GM13976 (cell line): ENCODE results near the gene ZNF205.
"Not testable (repeated sequence)": the region's sequence is repeated elsewhere in the genome, so short reads cannot be mapped to it uniquely, and the experiment has no call there.

Experiments used
- DNase-seq: peaks from one replicate; pipeline ENCODE4 v3.0.0; 2012; ENCODE audit warnings: low spot score
- CTCF ChIP-seq: IDR thresholded peaks from 2 replicates; pipeline ENCODE4 v1.5.1; 2012; ENCODE audit warnings: borderline replicate concordance, mild to moderate bottlenecking; ENCODE audit not compliant: insufficient read depth; ENCODE audit errors: extremely low read depth, missing control alignments, control extremely low read depth
- in situ Hi-C: fragments of 300-500 bp; cut with MboI; formaldehyde crosslinking; loops from one replicate; pipeline ENCODE4 v1.12.0; 2022; ENCODE audit warnings: low sequenced_read_pairs, mixed read lengths, inconsistent platforms; ENCODE audit not compliant: unreplicated experiment

ZNF205 gene

DNA sequence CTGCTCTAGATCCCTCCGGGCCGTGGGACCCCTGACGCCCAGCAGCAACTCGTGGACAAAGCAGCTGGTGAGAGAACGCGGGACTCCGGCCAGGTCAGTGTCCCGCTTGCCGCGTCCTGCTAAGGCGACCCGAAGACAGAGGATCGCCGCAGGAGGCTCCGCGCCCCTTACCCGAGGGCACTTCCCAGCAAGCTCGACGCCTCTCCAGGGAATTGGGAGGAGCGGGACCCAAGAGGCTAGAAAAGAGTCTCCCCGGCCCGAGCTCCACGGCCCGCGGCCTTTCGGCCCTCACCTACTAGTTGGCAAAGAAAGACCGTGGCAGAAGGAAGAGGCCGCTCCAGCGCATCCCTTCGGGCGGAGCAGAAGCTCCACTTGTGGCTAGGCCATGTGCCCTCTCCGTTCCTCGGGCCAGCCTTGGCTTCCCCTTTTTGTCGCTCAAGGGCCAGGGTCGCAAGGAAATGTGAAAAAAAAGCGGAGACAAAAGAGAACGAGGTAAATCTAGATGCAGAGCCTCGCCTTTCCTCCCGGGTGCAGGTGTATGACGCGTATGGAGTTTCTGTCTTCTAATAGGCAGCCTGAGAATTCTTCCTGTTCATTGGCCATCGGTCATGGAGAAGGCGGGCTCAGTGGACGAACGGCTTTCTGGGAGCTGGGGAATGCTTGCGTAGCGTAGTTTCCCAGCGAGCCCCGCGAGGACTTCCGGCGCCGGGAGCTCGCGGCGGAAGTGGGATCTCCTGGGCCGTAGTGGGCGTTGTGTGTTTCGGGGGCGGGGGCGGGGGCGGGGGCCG, 22.1 kb downstream of the ZNF205 start, which contains the start of gene ZNF213:
TSS of gene ZNF213 (plus strand) at position 692 of the 788 bp plus-strand sequence. CDS start 2,252 bp downstream, outside the sequence.
- in situ Hi-C loops: no loop called here
- DNase-seq: peak; percentile 95
- TF ChIP-seq CTCF: no peak

GRCh38 chr16:3135126-3135715, 22.8 kb downstream of the ZNF205 start:
- DNase-seq: no peak
- TF ChIP-seq CTCF: no peak
- in situ Hi-C loops: no loop called here

GRCh38 chr16:3137267-3137666, 24.9 kb downstream of the ZNF205 start:
- no peak for DNase-seq
- TF ChIP-seq CTCF: no peak
- in situ Hi-C loops: no loop called here

DNA sequence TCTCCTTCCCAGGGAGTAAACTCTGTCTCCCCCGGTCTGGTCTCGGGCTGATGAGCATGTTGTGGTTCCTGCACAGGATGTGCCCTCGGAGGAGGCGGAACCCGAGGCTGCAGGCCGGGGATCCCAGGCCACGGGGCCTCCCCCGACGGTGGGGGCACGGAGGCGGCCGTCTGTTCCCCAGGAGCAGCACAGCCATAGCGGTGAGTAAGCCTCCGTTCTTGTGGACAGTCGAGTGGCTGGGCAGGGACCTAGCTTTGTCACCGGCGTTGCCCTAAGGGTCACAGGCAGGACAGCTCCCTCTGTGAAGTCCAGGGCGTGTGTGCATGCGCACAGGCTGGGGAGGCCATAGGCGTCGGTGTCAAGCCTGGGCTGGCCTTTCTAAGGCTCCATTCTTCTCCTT, 26.0 kb downstream of the ZNF205 start:
- TF ChIP-seq CTCF: no peak
- no peak for DNase-seq
- in situ Hi-C loops: no loop called here

DNA sequence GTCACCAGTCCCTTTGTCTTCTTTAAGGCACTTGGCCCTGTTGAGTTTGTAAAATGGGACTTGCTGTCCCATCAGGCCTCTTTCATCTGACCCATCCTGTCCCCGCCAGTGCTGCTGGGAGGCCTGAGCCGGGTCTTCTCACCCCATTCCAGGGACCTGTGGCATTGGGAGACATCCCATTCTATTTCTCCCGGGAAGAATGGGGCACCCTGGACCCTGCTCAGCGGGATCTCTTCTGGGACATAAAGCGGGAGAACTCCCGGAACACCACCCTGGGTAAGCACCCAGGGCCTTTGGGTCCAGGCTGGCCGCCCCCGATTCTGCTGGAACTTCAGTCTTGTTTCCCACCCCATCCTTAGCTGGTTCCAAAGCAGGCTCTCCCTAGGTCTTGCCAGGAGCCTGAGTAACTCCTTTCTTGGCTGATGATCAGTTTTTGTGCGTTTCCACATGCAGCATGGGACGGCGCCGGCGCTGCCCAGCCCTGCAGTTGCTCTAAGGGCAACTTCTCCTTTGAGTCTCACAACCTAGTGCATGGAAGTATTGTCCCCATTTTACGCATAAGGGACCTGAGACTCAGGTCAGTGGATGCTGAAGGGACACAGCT, 26.5 kb downstream of the ZNF205 start:
- TF ChIP-seq CTCF: no peak
- in situ Hi-C loops: no loop called here
- DNase-seq: no peak

- DNase-seq, in situ Hi-C loops: not testable (repeated sequence)
These were observed 27.2 kb downstream of the ZNF205 start for GRCh38 chr16:3139561-3139960.
